C4-2B (cell line): ENCODE data around the gene DYDC2.

ENCODE experiments used
- CTCF ChIP-seq: fragments of 450-650 bp; conservative IDR thresholded peaks from 2 replicates; pipeline ENCODE4 v1.5.1; 2017; ENCODE audit warnings: mild to moderate bottlenecking
- ZFX ChIP-seq: fragments of 450-650 bp; IDR thresholded peaks from 2 replicates; pipeline ENCODE4 v1.6.1; 2017

GRCh38 chr10:80359644-80360043 is 3.1 kb downstream of the DYDC2 start:
- no peak for TF ChIP-seq CTCF
- TF ChIP-seq ZFX = no peak
